T-helper 2 cell treated with Interferon-gamma antibody and Interleukin-4, amounts not matched to agents 100 ng/mL and 5 ng/mL, for 36 hours (primary cell): ENCODE data around the gene JADE3. TPM values are rescaled to one million over a fixed set of nuclear protein-coding genes. Genes with fewer than 3 reads are reported as not detected.

Experiments
- intact Hi-C: fragments of 100-400 bp; cut with micrococcal nuclease; formaldehyde crosslinking; loops from one replicate; pipeline ENCODE4 v1.15.1; 2023
- total RNA-seq: library from RNA; stranded (reverse); gene quantifications from 2 replicates; pipeline ENCODE4 v1.2.3, GENCODE V29; 2022

The JADE3 gene
- total RNA-seq, result 1.1 and 1.2 TPM in 2 replicates

DNA sequence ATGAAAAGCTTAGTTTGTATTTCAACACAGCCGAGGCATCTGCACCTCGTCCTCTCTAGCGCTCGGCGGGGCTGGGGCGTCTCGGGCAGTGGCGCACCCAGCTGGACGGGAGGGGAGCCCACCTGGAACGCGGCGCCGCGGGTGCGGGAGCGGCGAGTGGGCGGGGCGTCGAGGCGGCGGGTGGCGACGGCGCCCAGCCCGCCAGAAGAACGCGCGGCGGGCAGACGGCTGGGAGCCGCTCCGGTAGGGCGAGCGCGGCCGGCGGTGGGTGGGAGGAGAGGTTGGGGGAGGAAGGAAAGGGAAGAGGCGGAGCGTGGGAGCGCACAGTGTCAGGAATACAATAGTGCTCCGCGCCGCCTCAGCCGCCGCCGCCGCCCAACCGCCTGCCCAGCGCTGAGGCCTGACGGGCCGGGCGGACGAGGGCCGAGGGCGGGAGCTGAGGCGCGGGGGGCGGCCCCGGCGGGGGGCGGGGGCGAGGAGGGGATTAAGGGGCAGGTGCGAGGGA, at the start of gene JADE3:
TSS of gene JADE3 (plus strand) at position 324 of the 505 bp plus-strand sequence. CDS start 72,474 bp downstream, outside the sequence.
- intact Hi-C loops, result no loop called here

DNA sequence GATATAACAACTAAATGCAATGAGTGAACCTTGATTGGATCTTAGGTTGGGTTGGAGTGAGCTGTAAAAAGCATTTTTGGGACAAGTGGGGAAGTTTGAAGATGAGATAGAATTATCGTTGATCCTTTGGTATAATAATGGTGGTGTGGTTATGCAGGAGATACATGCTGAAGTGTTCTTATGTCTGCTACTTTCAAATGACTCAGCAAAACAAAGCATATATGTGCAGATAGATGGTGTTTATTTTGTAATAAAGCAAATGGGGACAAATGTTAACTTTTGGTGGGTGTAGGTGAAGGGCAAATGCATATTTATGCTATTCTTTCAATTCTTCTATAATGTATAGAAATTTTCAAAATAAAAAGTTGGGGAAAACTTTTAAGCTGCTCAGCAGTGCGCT, 49.1 kb upstream of the JADE3 start:
- intact Hi-C loops, result no loop called here

DNA sequence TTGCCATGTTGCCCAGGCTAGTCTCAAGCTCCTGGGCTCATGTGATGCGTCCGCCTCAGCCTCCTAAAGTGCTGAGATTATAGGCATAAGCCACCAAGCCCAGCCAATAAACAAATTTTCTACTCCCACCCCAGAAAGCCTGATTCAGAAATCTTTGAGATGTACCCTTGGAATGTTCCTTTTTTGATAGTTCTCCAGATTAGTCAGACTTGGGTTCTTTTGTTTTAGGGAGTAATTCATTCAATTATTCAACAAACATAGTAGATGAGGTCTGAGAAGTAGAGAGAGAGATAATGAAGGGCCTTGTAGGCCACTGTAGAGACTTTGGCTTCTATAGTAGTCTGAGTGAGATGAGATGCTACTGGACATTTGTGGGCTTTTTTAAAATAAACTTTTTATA, 47.6 kb upstream of the JADE3 start:
- intact Hi-C loops, result no loop called here

DNA sequence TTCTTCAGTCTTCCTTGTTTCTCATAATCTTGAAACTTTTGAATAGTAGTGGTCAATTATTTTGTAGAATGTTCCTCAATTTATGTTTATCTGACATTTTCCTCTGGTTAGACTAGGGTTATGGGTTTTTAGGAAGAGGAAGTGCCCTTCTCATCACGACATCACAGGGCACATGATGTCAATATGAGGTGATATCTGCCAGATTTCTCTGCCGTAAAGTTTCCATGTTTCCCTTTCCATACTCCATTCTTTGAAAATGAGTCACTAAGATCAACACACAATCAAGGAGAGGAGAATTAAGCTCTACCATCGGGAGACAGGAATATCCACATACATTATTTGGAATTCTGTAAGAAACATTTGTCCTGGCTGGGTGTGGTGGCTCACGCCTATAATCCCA, 46.9 kb upstream of the JADE3 start:
- intact Hi-C loops, result no loop called here

DNA sequence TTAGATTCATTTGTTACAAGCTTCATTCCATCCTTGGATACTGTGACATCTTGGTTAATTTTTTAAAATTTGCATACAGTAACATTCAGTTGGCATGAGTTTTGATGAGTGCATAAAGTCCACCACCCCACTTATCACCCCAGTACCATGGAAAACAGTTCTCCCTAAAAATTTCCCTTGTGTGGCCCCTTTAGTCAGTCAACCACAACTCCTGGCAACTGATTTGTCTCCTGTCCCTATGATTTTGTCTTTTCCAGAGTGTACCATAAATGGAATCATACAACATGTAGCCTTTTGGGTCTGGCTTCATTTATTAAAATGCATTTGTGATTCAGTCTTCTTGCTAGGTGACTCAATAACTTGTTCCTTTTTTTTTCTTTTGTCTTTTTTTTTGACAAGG, 45.5 kb upstream of the JADE3 start:
- intact Hi-C loops, result no loop called here

DNA sequence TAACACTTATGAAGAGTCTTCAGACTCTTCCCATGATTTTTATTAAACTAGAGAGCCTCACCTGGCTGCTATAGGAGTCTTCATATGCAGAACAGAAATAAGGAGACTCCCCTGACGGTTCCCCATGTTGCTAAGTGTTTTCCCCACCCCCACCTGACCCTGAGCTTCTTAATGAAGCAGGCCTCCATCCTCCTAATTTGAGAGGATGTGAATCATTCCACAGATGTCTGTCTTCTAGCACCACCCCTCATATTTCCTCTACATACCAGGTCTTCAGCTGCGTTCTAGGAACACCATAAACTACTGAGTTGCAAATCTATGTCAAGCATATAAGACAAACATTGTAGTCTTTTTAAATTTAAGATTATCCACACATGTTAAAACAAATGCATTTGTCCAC, 38.5 kb upstream of the JADE3 start:
- intact Hi-C loops, result no loop called here

DNA sequence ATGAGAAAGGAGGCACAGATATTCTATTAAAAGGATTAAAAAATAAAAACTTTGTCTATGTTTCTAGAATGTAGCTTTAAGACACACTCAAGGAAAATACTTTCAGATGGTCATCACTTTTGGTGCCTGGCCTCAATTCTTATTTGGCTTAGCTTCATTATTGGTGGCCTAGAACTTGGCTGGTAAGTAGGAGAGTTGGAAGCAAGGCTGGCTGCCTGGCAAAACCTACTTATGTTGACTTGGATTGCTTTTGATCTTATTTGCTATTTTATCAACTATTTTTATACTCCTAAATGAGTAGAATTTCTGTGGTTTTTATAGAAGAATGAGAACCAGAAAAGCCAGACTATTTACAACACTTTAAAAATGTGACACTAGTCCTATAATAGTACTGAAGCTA, 35.3 kb upstream of the JADE3 start:
- intact Hi-C loops, result no loop called here

DNA sequence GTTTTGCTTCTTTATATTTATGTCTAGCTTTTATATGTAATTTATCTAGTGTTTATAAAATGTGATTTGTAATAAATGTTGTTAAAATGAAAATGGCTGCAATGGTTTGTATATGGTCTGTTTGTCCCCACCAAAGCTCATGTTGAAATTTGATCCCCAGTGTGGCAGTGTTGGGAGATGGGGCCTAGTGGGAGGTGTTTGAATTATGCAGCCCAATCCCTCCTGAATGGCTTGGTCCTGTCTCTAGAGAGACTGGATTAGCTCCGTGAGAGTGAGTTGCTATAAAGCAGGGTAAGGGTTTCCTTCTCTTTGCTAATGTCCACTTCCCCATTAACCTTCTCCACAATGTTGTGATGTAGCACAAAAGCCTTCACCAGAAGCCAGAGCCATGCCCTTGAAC, 30.0 kb upstream of the JADE3 start:
- intact Hi-C loops, result no loop called here

DNA sequence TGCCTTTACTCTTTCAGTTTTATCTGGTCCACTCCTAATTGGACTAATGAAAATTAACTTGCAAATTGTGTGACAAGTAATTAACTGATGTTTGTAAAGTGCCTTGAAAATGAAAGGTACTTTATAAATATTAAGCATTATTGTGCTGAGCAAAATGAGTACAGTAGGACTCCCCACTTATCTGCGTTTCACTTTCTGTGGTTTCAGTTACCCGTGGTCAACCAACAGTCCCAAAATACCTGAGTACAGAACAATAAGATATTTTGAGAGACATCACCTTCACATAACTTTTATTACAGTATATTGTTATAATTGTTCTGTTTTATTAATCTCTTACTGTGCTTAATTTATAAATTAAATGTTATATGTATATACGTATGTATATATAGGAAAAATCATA, 27.4 kb upstream of the JADE3 start:
- intact Hi-C loops, result no loop called here

DNA sequence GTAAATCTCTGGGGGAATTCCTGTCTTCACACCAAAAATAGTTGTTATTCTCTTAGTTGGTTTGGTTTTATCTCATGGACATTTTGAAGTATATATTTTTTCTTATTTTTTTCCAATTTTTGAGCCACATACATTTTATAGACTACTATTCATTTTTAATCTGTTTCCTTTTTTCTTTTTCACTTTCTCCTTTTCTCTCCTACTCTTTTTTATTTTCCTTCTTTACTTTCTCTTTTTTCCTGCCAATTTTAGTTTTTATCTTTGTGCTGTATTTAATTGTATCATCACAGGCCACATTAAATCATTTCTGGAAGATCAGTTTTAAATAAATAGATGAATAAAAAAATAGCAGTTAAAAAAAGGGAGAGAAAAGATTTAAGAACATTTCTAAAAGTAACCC, 14.0 kb upstream of the JADE3 start:
- intact Hi-C loops, result no loop called here

DNA sequence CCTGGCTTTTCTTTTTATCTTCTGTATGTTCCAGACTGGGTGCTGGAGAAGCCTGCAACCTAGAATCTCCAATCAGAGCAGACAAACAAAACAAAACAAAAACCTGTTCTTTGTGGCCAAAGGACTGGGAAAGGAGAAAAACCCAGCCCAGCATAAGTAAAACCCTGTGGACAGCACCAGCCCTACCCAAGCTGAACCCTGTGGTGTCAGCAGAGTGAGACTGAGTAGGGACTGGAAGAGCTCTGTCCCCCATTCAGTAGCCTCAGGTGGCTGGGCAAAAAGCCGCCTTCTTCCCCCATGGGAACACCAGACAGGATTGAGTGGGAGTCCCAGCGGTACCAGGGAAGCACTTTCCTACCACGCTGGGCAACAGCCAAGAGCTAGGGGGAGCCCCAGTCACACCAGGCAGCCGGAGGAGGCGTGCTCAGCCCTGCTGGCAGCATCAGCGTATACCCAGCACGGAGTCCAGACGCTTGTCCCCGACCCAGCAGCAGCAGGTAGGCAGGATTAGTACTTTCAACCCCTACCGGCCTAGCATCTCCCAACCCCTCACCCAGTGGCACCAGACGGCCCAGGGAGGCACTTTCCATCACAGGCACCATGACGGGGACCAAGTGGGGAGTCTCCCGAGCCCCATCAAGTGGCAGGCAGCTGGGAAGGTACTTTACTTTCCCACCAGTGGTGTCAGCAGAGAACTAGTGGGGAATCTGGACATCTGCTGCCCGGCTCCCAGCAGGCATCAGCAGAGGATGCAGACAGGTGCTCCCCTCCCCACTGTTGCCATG, 8.6 kb upstream of the JADE3 start:
- intact Hi-C loops, result loop anchor here (2.0 to 5.0 kb wide), 2 partner anchors 74 to 189 kb away; no protein-coding TSS in a partner anchor

DNA sequence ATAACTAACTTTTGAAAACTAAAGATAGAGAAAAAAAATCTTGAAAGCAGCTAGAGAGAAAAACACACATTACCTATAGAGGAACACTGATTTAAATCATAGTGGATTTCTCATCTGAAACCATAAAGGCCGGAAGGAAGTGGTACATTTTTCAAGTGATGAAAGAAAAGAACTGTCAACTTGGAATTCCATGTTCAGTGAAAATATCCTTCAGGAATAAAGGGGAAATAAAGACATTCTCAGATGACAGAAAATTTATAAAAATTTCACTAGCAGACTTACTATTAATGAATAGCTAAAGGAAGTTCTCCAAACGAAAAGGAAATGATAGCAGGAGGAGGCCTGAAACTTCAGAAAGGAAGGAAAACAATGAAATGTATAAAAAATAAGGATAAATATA, 7.6 kb upstream of the JADE3 start:
- intact Hi-C loops, result loop anchor here (5.0 kb wide), 1 partner anchor 73 kb away; no protein-coding TSS in a partner anchor

DNA sequence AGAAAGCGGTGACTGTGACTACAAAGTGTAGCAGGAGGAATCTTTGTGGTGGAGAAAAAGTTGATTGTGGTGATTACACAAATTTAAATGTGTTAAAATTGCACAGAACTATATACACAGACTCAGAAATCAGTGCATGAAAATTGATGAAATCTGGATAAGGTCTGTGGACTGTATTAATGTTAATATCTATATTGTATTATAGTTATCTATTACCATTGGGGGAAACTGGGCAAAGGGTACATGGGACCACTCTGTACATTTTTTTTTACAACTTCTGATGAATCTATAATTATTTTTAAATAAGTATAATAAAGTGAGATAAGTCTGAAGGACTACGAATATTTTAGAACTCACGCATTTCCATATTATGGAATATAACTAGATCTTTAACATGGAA, 1.8 kb upstream of the JADE3 start:
- intact Hi-C loops, result no loop called here

DNA sequence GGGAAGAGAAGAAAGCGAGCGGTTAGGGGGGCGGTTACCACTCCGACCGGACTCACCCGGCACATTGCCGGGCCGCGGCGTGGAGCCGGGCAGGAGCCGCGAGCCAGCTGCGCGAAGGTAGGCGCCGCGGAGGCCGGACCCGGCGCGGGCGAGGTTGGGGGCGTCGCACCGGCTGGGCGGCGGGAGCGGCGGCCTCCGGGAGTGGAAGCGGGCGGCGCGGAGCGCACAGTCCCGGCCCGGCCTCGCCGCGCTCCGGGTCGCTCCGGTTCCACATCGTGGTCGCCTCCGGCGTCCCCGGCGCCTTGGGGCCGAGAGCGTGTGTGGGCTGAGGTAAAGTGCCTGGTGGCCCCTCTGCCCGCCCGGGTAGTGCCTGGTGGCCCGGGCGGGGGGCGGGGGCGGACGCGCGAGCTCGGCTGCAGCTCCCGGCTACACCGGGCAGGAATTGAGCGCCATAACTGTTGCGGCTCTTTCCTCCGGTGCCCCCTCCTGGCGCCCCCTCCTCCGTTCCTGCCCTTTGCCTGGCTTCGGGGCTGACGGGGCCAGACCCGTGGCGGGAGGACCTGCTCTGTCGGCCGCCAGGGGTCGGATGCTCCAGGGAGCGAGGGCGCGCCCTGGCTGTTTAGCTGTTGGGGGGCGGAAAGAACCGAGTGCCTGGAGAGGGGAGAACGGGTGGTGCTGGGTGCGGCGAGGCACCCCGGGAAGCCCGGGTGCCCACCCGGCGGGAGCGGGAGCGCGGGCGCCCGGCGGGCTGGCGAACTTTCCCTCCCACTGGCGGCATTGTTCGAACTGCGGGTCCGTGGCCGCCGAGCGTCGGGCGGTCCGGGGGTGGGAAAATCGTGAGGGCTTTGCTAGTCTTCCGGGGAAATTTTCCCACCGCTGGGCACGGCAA, 626 bp downstream of the JADE3 start:
- intact Hi-C loops, result no loop called here

DNA sequence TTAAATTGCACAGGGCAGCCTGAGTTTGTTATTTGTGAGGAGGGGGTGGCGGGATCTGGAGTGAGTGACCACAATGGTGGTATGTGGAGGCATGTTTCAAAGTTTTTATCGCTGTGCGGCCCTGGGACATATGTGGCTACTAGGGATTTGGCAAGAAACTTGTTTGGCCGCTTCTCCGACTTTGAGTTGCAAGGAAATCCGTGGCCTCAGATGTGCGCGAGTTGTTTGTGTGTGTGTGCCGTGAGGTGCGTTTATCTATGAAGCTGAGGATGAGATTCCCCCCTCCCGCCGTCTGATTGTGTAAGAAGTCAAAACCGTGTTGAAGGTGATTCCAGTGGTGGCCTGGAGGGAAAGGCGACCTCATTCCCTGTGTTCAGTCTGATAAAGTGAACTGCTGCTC, 1.4 kb downstream of the JADE3 start:
- intact Hi-C loops, result no loop called here

DNA sequence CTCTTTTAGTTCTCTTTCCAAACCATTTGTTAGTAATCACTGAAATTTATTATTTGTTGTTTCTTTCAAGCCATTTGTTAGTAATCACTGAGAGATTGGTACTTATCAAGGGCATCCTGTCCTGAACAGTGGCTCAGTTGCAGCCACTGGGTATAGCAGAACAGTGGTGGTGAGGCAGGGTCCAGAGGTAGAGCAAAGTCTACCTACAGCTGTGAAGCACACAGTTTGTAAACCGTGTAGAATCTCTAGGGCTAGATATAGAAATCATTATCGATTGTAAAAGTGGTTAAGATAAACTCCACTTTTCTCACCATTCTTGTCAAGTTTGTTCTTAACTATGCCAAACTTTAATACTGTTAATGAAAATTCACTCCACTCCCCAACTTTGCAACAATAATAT, 4.1 kb downstream of the JADE3 start:
- intact Hi-C loops, result no loop called here

DNA sequence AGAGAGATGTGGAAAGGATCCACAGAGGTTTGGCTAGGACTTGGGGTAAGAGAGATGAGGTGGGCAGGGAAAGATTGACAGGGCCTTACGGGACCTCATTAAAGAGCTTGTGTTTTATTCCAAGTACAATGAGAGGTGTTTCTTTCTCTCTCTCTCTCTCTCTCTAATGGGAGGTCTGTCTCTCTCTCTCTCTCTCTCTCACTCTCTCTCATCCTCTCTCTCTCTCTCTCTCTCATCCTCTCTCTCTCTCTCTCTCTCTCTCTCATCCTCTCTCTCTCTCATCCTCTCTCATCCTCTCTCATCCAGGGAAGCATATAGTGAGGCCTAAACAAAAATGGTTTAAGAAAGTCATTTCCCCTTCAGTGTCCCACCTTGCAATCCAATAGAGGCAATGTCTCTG, 5.4 kb downstream of the JADE3 start:
- intact Hi-C loops, result no loop called here

DNA sequence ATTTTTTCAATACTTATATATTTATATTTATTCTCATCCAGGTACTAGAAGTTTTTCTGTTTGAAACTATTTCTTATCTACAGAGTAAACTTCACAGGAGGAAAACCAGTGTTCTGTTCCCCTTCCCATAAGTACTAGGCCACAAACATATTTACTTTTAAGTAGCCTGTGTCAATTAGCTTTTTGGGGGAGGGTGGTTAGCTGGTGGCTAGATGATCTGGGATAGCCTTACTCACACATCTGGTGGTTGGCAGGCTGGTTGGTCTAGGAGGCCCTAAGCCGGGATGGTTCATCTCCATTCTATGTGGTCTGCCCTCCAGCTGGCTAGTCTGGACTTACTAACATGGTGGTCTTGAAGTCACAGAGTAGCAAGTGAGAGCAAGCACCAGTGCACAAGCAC, 6.2 kb downstream of the JADE3 start:
- intact Hi-C loops, result no loop called here

DNA sequence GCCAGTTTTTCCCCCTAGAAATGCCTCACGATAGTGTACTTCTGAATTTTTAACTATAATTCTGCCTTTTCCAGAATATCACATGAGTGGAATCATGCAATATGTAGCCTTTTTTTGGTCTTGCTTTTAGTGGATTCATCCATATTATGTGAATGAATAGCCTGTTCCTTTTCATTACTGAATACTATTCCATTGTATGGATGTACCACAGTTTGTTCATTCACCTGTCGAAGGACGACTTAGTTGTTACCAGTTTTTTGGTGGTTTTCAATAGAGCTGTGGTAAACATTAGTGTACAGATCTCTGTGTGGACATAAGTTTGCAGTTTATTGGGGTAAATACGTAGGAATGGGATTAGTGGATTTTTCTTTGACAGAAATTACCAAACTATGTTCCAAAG, 8.0 kb downstream of the JADE3 start:
- intact Hi-C loops, result no loop called here

DNA sequence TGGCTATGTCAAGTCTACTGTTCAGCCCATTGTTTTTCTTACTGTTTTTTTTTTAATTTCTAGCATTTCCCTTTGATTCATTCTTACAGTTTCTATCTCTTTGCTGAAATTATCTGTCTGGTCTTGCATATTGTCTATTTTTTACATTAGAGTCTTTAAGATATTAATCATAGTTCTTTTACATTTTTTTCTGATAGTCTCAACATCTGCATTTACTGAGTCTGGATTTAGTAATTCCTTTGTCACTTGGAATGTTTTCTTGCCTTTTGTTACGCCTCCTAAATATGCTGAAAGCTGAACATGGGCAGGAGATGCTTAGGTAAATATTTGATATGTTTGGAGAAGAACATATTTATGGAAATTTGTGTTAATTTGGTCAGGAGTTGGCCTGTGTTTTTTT, 10.4 kb downstream of the JADE3 start:
- intact Hi-C loops, result no loop called here

DNA sequence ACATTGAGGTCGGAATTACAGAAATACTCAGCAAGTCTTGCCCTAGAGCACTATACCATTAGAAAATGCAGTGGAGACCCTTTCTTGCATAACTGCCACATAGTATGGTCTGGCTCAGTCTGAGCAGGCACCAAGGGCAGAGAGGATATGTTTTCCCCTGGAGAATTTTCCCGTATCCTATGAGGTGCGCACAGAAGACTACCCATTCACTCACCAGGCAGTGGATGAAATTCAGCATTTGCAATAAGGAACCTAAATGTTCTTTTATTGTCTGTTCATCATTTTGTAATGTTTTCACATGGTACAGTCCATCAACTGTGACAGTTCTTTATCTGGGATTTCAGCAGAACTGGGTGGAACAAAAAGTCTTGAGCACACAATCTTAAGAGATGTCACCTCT, 15.5 kb downstream of the JADE3 start:
- intact Hi-C loops, result no loop called here
